Measurements from ENCODE around the gene NTHL1. TPM values are rescaled to one million over a fixed set of nuclear protein-coding genes. Genes with fewer than 3 reads are reported as not detected.

NTHL1 gene
- total and polyA plus RNA-seq, 2 of the 8 experiments (the other 6 are each of a cell fraction or from before 2014, with no cell fraction given) = 70.9 to 150 TPM

- Histone ChIP-seq H4K5ac (ENCODE audit: insufficient read length, low read depth, low read length) (no peak overlapping the region), H3K4me2 (ENCODE audit: insufficient read depth in 1 of 2, low read depth in 2 of 2, low read length in 2 of 2) (peak overlapping the region; percentile 83 to 91), H3K23ac (ENCODE audit: insufficient read length) (no peak overlapping the region), H2BK5ac (ENCODE audit: low read depth, low read length) (no peak overlapping the region; the same call in 1 of the 2 replicates), H3K79me2 (ENCODE audit: control insufficient read depth in 1 of 2, insufficient read depth in 2 of 2, low read length in 2 of 2) (no peaks in the 10 kb centered on the region), H4K8ac (ENCODE audit: extremely low read depth, insufficient read depth, low read length) (peak overlapping the region; percentile 36; the same call in 1 of the 2 replicates), H2AK5ac (ENCODE audit: low read depth, low read length) (no peak overlapping the region), H3K4ac (replicated peaks; ENCODE audit: insufficient read length, low read depth, low read length) (no peak overlapping the region), H2BK12ac (ENCODE audit: low read depth, low read length) (no peak overlapping the region), H3K18ac (ENCODE audit: extremely low read depth, low read length) (peak overlapping the region; percentile 60; the same call in 1 of the 2 replicates), H2BK120ac (replicated peaks; ENCODE audit: low read depth, low read length) (no peak overlapping the region), H3K27me3 (replicated peaks in 1 of 4; ENCODE audit: control insufficient read depth in 3 of 4, extremely low read depth in 1 of 4, insufficient read depth in 3 of 4, low read length in 3 of 4) (peaks cover 4 to 37% (median 24%) of the 10 kb centered on the region in 4 experiments), H3K4me3 (ENCODE audit: extremely low read depth in 1 of 4, insufficient read depth in 2 of 4, low read depth in 3 of 4, low read length in 4 of 4) (peak overlapping the region; percentile 5 to 77 (median 22); a peak in 4 of 8 replicates), H2BK15ac (ENCODE audit: low read length) (no peak overlapping the region; the same call in 1 of the 2 replicates), H4K20me1 (replicated peaks in 1 of 2; ENCODE audit: control insufficient read depth in 1 of 2, insufficient read depth in 2 of 2, low read length in 2 of 2) (peaks cover 7 to 8% of the 10 kb centered on the region in 2 experiments), H3K23me2 (ENCODE audit: low read depth, low read length) (peaks cover 22% of the 10 kb centered on the region; the same call in 1 of the 2 replicates), H4K91ac (replicated peaks; ENCODE audit: insufficient read length, low read length) (peak overlapping the region; percentile 74), H3K56ac (replicated peaks; ENCODE audit: insufficient read length, low read depth, low read length) (no peak overlapping the region), H3K9me3 (ENCODE audit: insufficient read depth in 2 of 2, low read depth in 1 of 2, low read length in 1 of 2) (no peaks in the 10 kb centered on the region), H3K14ac (ENCODE audit: insufficient read length) (no peak overlapping the region), H3K36me3 (ENCODE audit: control insufficient read depth in 2 of 4, insufficient read depth in 4 of 4, low read length in 3 of 4) (no peaks in the 10 kb centered on the region; a peak in 1 of 8 replicates), H2AFZ (ENCODE audit: low read length) (no peak overlapping the region), H3K4me1 (replicated peaks in 1 of 4; ENCODE audit: control insufficient read depth in 3 of 4, insufficient read depth in 4 of 4, low read length in 3 of 4) (peaks cover 0 to 24% (median 18%) of the 10 kb centered on the region in 4 experiments; a peak in 6 of 7 replicates), H2BK20ac (ENCODE audit: low read length) (peak overlapping the region; percentile 72; the same call in 1 of the 2 replicates), H3K9ac (replicated peaks in 1 of 4; ENCODE audit: extremely low read depth in 1 of 4, low read depth in 3 of 4, low read length in 3 of 4) (no peak overlapping the region), H3K79me1 (ENCODE audit: low read depth, low read length) (no peaks in the 10 kb centered on the region), H3K27ac (ENCODE audit: low read depth, low read length) (no peak overlapping the region)
- FAIRE-seq (no peak), DNase-seq (ENCODE audit: low read depth in 1 of 2, low spot score in 2 of 2) (no peak)
- WGBS, 2 experiments (ENCODE audit: extremely low coverage in 1 of 2, insufficient coverage in 1 of 2, insufficient read length in 1 of 2, insufficient replicate concordance in 2 of 2, low coverage in 1 of 2, low lambda C conversion rate in 2 of 2, missing lambda C conversion rate in 1 of 2) = 24% methylated on average over 22 of the region's 22 CpGs; no CpG with 5 or more reads in 1 of the 2 experiments
- CTCF ChIA-PET (ENCODE audit: partially characterized antibody) = interaction anchor here (1.4 to 6.8 kb wide), 3 partner anchors 10 to 99 kb away, joined by 3 to 55 read pairs (median 5); partner anchors contain the start of gene NOXO1
- POLR2A ChIA-PET (ENCODE audit: partially characterized antibody) = interaction anchor here (0.6 to 28.2 kb wide), 11 partner anchors 8 to 381 kb away, joined by 3 to 736 read pairs (median 7); partner anchors contain the start of genes GFER, NDUFB10, NOXO1 and NPW
Measured at GRCh38 chr16:1991588-1991947, 56.1 kb downstream of the NTHL1 start.

All from H1 (cell line).